ENCODE measurements around the gene CENPW. TPM values are rescaled to one million over a fixed set of nuclear protein-coding genes. Genes with fewer than 3 reads are reported as not detected.

The CENPW gene
- total and polyA plus RNA-seq, 12 donors: 1.1 to 11.5 (median 5.4) TPM; not detected in 1

DNA sequence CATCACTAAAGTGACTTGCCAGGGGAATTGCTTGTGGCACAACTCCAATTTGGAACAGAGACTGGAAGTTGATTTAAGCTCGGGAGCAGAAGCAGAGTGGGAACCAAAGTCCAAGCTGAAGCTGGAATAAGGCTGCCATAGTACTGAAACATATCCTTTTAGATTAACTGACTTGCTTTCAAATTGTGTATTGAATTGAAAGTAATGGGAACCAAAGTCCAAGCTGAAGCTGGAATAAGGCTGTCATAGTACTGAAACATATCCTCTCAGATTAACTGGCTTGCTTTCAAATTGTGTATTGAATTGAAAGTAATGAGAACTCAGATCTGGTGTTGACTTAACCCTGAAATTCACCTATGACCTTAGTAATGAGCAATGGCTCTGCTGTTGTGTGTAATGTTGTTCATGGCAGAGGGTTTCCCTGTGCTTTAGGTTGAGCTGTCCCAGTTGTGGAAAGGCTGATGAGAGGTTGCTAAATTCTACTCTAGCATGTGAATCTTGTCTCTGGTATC, 40.2 kb downstream of the CENPW start:
- TF ChIP-seq, protein P1, sequence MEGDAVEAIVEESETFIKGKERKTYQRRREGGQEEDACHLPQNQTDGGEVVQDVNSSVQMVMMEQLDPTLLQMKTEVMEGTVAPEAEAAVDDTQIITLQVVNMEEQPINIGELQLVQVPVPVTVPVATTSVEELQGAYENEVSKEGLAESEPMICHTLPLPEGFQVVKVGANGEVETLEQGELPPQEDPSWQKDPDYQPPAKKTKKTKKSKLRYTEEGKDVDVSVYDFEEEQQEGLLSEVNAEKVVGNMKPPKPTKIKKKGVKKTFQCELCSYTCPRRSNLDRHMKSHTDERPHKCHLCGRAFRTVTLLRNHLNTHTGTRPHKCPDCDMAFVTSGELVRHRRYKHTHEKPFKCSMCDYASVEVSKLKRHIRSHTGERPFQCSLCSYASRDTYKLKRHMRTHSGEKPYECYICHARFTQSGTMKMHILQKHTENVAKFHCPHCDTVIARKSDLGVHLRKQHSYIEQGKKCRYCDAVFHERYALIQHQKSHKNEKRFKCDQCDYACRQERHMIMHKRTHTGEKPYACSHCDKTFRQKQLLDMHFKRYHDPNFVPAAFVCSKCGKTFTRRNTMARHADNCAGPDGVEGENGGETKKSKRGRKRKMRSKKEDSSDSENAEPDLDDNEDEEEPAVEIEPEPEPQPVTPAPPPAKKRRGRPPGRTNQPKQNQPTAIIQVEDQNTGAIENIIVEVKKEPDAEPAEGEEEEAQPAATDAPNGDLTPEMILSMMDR (IDR thresholded peaks at IDR 0.05): no peak
- no peak for TF ChIP-seq POLR2A (IDR thresholded peaks at IDR 0.05)
- no peak for DNase-seq
- whole genome bisulfite sequencing, 4 donors: 55 to 77% (median 55%) methylated on average over 1 of the region's 1 CpG
- Histone ChIP-seq H3K36me3 (replicated peaks in 1 of 2) (no peaks in the 10 kb centered on the region), H3K27ac (no peak overlapping the region), H3K4me1 (replicated peaks in 1 of 2) (no peaks in the 10 kb centered on the region), H3K9me3 (replicated peaks in 1 of 3) (no peaks in the 10 kb centered on the region), H3K4me3 (no peak overlapping the region), H3K27me3 (no peaks in the 10 kb centered on the region)
- intact Hi-C loops (cut with DNase I): no loop called here

DNA sequence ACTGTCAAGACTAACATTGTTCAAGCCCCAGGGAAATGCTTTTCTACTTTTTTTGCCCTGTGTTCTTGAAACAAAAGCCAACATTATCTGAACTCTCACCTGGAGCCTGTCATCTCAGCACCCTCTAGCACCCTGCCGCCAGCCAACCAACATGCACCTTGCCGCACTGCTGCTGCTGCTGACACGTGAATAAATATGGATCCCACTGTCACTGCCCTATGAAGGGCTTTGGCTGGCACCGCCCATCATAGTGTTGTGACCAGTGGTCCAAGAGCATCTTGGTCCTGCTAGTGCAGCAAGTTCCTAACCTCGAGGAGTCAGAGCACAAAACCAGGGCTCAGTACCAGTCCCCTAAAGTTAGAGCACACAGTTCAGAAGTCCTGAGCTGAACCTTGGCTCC, 41.6 kb downstream of the CENPW start:
- no peaks in the 10 kb centered on the region for H3K27me3 ChIP-seq
- H3K4me1 ChIP-seq (replicated peaks in 1 of 2): no peaks in the 10 kb centered on the region
- H3K4me3 ChIP-seq: no peak overlapping the region
- no peaks in the 10 kb centered on the region for H3K9me3 ChIP-seq (replicated peaks in 1 of 3)
- no peak overlapping the region for H3K27ac ChIP-seq
- H3K36me3 ChIP-seq (replicated peaks in 1 of 2): no peaks in the 10 kb centered on the region
- intact Hi-C loops (cut with DNase I): no loop called here
- WGBS, 4 donors: 84 to 90% (median 89%) methylated on average over 3 to 5 of the region's 5 CpGs
- TF ChIP-seq POLR2A (IDR thresholded peaks at IDR 0.05): no peak
- DNase-seq: no peak

DNA sequence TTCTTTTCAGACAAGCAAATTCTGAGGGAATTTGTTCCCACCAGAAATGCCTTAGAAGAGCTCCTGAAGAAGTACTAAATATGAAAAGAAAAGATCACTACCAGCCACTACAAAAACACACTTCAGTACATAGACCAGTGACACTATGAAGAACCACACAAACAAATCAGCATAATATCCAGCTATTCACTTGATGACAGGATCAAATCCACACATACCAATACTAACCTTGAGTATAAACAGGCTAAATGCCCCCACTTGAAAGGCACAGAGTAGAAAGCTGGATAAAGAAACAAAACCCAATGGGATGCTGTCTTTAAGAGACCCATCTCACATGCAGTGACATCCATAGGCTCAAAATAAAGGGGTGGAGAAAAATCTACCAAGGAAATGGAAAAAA, 43.3 kb downstream of the CENPW start:
- DNase-seq: no peak
- H3K9me3 ChIP-seq (replicated peaks in 1 of 3): no peaks in the 10 kb centered on the region
- H3K4me3 ChIP-seq: no peak overlapping the region
- H3K36me3 ChIP-seq (replicated peaks in 1 of 2): no peaks in the 10 kb centered on the region
- TF ChIP-seq, protein P1 (IDR thresholded peaks at IDR 0.05): no peak
- no peak overlapping the region for H3K27ac ChIP-seq
- H3K4me1 ChIP-seq (replicated peaks in 1 of 2): no peaks in the 10 kb centered on the region
- no peaks in the 10 kb centered on the region for H3K27me3 ChIP-seq
- intact Hi-C loops (cut with DNase I): no loop called here

DNA sequence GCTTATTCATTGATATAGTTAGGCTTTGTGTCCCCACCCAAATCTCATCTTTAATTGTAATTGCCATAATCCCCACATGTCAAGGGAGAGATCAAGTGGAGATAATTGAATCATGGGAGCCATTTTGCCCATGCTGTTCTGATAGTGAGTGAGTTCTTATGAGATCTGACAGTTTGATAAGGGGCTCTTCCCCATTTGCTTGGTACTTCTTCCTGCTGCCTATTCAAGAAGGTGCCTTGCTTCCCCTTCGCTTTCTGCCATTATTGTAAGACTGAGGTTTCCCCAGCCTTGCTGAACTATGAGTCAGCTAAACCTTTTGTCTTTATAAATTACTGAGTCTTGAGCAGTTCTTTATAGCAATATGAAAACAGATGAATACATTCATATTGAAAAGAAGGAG, 45.6 kb downstream of the CENPW start:
- H3K4me1 ChIP-seq (replicated peaks in 1 of 2): no peaks in the 10 kb centered on the region
- H3K27ac ChIP-seq: no peak overlapping the region
- H3K36me3 ChIP-seq (replicated peaks in 1 of 2): no peaks in the 10 kb centered on the region
- no peaks in the 10 kb centered on the region for H3K9me3 ChIP-seq (replicated peaks in 1 of 3)
- intact Hi-C loops (cut with DNase I): no loop called here
- TF ChIP-seq, protein P1 (IDR thresholded peaks at IDR 0.05): no peak
- TF ChIP-seq POLR2A (IDR thresholded peaks at IDR 0.05): no peak
- no peak for DNase-seq
- WGBS, 4 donors: 90 to 100% (median 95%) methylated on average over 1 of the region's 1 CpG
- no peaks in the 10 kb centered on the region for H3K27me3 ChIP-seq
- H3K4me3 ChIP-seq: no peak overlapping the region

DNA sequence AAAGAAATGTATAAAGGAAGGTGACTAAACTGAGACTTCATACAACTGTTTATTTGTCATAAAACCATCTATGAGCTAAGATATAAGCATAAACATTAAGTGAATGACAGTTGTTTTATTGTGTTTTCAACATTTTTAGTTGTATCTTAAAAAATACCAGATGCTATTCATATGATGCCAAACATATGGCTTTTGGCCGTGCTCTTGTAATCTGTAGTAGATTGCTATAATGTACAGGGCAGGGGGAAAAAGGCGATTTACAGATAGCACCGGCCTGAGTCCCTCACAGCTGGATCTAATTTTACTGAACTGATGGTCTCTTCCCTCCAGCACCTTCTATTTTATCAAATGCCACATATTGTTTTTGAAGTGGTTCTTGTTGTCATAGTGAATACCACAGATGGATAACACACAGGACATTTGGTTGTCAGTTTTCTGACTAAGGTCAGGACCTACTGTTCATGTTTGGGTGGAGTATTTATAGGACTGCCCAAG, 48.2 kb downstream of the CENPW start:
- TF ChIP-seq POLR2A (IDR thresholded peaks at IDR 0.05): no peak
- TF ChIP-seq, protein P1 (IDR thresholded peaks at IDR 0.05): no peak
- H3K27me3 ChIP-seq: no peaks in the 10 kb centered on the region
- no peaks in the 10 kb centered on the region for H3K36me3 ChIP-seq (replicated peaks in 1 of 2)
- H3K4me1 ChIP-seq (replicated peaks in 1 of 2): no peaks in the 10 kb centered on the region
- H3K4me3 ChIP-seq: no peak overlapping the region
- no peak for DNase-seq
- WGBS, 4 donors: 66 to 75% (median 69%) methylated on average over 3 of the region's 3 CpGs
- H3K9me3 ChIP-seq (replicated peaks in 1 of 3): no peaks in the 10 kb centered on the region
- intact Hi-C loops (cut with DNase I): no loop called here
- H3K27ac ChIP-seq: no peak overlapping the region

All from adrenal gland (tissue), 12 donors.